Keratinocyte (primary cell): ENCODE data around the gene SPTBN4. TPM values are rescaled to one million over a fixed set of nuclear protein-coding genes. Genes with fewer than 3 reads are reported as not detected.
"Not testable (repeated sequence)": the region's sequence is repeated elsewhere in the genome, so short reads cannot be mapped to it uniquely, and the experiment has no call there.

ENCODE experiments used
- DNase-seq: peaks from one replicate; pipeline ENCODE4 v3.0.0-alpha.2; 2011; ENCODE audit warnings: low read depth, missing footprints, low spot score
- FAIRE-seq: peaks from 2 replicates; lab custom pipeline; 2011; peaks lifted over from hg19 to GRCh38; lab: Jason Lieb, UNC
- H2AFZ ChIP-seq: 2 replicates; pipeline ENCODE4 v1.6.0; 2012; ENCODE audit warnings: low read length, control low read depth, inconsistent platforms; ENCODE audit not compliant: control insufficient read depth
- H3K27ac ChIP-seq: 2 replicates; pipeline ENCODE4 v1.5.1; 2011; ENCODE audit warnings: low read length; ENCODE audit not compliant: control insufficient read depth, insufficient read depth
- H3K27me3 ChIP-seq: 3 replicates; pipeline ENCODE4 v1.6.0; 2011; ENCODE audit warnings: low read length; ENCODE audit not compliant: control insufficient read depth, insufficient read depth; ENCODE audit errors: extremely low read depth
- H3K36me3 ChIP-seq, 2 experiments: 2 replicates in 1 of 2; 3 replicates in 1 of 2; pipeline ENCODE4 v1.5.1; 2011; ENCODE audit warnings: low read length in 2 of 2, mild to moderate bottlenecking in 1 of 2; ENCODE audit not compliant: control insufficient read depth in 2 of 2, insufficient read depth in 2 of 2; ENCODE audit errors: extremely low read depth in 1 of 2
- H3K4me1 ChIP-seq: 3 replicates; pipeline ENCODE4 v1.5.1; 2011; ENCODE audit warnings: low read length; ENCODE audit not compliant: control insufficient read depth, insufficient read depth; ENCODE audit errors: extremely low read depth
- H3K4me2 ChIP-seq: 3 replicates; pipeline ENCODE4 v1.6.0; 2011; ENCODE audit warnings: low read depth, low read length; ENCODE audit not compliant: control insufficient read depth, insufficient read depth; ENCODE audit errors: extremely low read depth
- H3K4me3 ChIP-seq, 3 experiments: fragments of 200-600 bp in 1 of 3; sonication (generic) in 1 of 3; 2 replicates in 2 of 3; 3 replicates in 1 of 3; pipeline ENCODE4 v1.5.1; 2011 to 2016; ENCODE audit warnings: low read length in 3 of 3, mild to moderate bottlenecking in 3 of 3, control low read depth in 2 of 3, inconsistent platforms in 1 of 3, low read depth in 1 of 3, mixed read lengths in 1 of 3, mixed run types in 1 of 3, moderate library complexity in 1 of 3; ENCODE audit not compliant: control insufficient read depth in 2 of 3, insufficient read depth in 2 of 3; ENCODE audit errors: extremely low read depth in 1 of 3
- H3K79me2 ChIP-seq: 2 replicates; pipeline ENCODE4 v1.6.0; 2012; ENCODE audit warnings: low read length; ENCODE audit not compliant: control insufficient read depth, insufficient read depth
- H3K9ac ChIP-seq: 3 replicates; pipeline ENCODE4 v1.6.0; 2011; ENCODE audit warnings: low read length; ENCODE audit not compliant: control insufficient read depth, insufficient read depth; ENCODE audit errors: extremely low read depth
- H3K9me1 ChIP-seq: 3 replicates; pipeline ENCODE4 v1.6.0; 2011; ENCODE audit warnings: low read length; ENCODE audit not compliant: control insufficient read depth, insufficient read depth; ENCODE audit errors: extremely low read depth
- H3K9me3 ChIP-seq: 2 replicates; pipeline ENCODE4 v1.5.1; 2012; ENCODE audit warnings: low read depth, low read length; ENCODE audit not compliant: control insufficient read depth
- H4K20me1 ChIP-seq: 3 replicates; pipeline ENCODE4 v1.6.0; 2011; ENCODE audit warnings: low read length; ENCODE audit not compliant: control insufficient read depth, insufficient read depth; ENCODE audit errors: extremely low read depth
- EZH2 ChIP-seq: IDR thresholded peaks from one replicate; pipeline ENCODE4 v1.6.1; 2012; ENCODE audit warnings: inconsistent platforms, mild to moderate bottlenecking, low read length, moderate library complexity
- dilution Hi-C: fragments of 300-500 bp; cut with MboI; formaldehyde crosslinking; loops from one replicate; pipeline ENCODE4 v1.7.0; 2020; ENCODE audit warnings: low sequenced_read_pairs; ENCODE audit not compliant: extremely low pct_ligation_motif_present
- polyA plus RNA-seq, 5 experiments: library from polyadenylated mRNA; depleted of rRNA in 3 of 5; stranded (reverse) in 3 of 5; stranded (forward) in 1 of 5; unstranded in 1 of 5; fragments of >200 nt; gene quantifications; 1 replicate in 1 of 5; 2 replicates in 3 of 5; 3 replicates in 1 of 5; pipeline versions ENCODE4 v1.2.1 to v1.2.3, GENCODE V29; 2011 to 2012; ENCODE audit warnings: missing spikeins in 2 of 5, low read depth in 1 of 5, low replicate concordance in 1 of 5
- TF ChIP-seq, protein P1 (sequence below), 3 experiments: IDR thresholded peaks in 1 of 3; conservative IDR thresholded peaks in 1 of 3; optimal IDR thresholded peaks in 1 of 3; 2 replicates in 2 of 3; 3 replicates in 1 of 3; pipeline versions ENCODE3 to v1.5.1; 2011; ENCODE audit warnings: low read length in 3 of 3, mild to moderate bottlenecking in 3 of 3, moderate library complexity in 2 of 3, control low read depth in 1 of 3, inconsistent platforms in 1 of 3; ENCODE audit not compliant: insufficient read depth in 2 of 3; ENCODE audit errors: extremely low read depth in 1 of 3

The SPTBN4 gene
- polyA plus RNA-seq, 1 donor (not counting 4 experiments of a cell fraction or from before 2014, with no cell fraction given), result 0.17 TPM

DNA sequence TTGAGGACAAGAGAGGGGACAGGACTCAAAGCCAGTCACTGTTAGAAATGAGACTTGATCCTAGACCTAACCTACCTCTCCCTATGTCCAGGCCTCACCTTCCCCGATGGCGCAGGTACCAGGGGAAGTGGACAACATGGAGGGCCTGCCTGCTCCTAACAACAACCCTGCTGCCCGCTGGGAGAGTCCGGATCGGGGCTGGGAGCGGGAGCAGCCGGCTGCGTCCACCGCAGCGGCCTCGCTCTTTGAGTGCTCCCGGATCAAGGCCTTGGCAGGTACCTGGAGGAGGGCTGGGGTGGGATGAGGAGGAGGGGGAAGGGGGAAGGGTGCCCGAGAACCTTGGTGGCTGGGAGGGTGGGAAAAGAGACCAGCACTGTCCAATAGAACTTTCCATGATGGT lies 5.7 kb downstream of the SPTBN4 start:
- no peaks in the 10 kb centered on the region for H3K9me1 ChIP-seq
- DNase-seq (no peak), FAIRE-seq (no peak)
- H3K4me2 ChIP-seq, result no peak overlapping the region
- no peaks in the 10 kb centered on the region for H3K36me3 ChIP-seq
- H3K9ac ChIP-seq, result no peak overlapping the region
- no peaks in the 10 kb centered on the region for H3K9me3 ChIP-seq
- TF ChIP-seq, protein P1, sequence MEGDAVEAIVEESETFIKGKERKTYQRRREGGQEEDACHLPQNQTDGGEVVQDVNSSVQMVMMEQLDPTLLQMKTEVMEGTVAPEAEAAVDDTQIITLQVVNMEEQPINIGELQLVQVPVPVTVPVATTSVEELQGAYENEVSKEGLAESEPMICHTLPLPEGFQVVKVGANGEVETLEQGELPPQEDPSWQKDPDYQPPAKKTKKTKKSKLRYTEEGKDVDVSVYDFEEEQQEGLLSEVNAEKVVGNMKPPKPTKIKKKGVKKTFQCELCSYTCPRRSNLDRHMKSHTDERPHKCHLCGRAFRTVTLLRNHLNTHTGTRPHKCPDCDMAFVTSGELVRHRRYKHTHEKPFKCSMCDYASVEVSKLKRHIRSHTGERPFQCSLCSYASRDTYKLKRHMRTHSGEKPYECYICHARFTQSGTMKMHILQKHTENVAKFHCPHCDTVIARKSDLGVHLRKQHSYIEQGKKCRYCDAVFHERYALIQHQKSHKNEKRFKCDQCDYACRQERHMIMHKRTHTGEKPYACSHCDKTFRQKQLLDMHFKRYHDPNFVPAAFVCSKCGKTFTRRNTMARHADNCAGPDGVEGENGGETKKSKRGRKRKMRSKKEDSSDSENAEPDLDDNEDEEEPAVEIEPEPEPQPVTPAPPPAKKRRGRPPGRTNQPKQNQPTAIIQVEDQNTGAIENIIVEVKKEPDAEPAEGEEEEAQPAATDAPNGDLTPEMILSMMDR (optimal IDR thresholded peaks at IDR 0.05 in 1 of 3, IDR thresholded peaks at IDR 0.05 in 1 of 3, conservative IDR thresholded peaks at IDR 0.05 in 1 of 3; ENCODE audit: extremely low read depth in 1 of 3, insufficient read depth in 2 of 3, low read length in 3 of 3), result no peak
- no peak for TF ChIP-seq EZH2
- dilution Hi-C loops, result no loop called here
- H3K27me3 ChIP-seq, result no peaks in the 10 kb centered on the region
- H2AFZ ChIP-seq, result no peak overlapping the region
- no peak overlapping the region for H3K4me3 ChIP-seq
- no peaks in the 10 kb centered on the region for H4K20me1 ChIP-seq
- H3K4me1 ChIP-seq, result no peaks in the 10 kb centered on the region
- no peak overlapping the region for H3K27ac ChIP-seq
- no peaks in the 10 kb centered on the region for H3K79me2 ChIP-seq

DNA sequence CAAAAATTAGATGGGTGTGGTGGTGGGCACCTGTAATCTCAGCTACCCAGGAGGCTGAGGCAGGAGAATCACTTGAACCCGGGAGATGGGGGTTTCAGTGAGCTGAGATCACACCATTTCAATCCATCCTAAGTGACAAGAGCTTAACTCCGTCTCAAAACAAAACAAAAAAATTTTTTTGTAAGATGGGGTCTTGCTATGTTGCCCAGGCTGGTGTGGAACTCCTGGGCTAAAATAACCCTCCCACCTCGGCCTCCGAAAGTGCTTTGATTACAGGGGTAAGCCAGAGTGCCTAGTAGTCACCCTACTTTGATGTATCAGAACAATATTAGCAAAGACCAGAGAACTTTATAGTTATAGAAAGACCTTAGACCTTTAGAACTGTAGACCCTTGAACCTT lies 7.9 kb downstream of the SPTBN4 start:
- Histone ChIP-seq H3K4me3 (no peak overlapping the region), H3K9me1 (no peaks in the 10 kb centered on the region), H3K27ac (no peak overlapping the region), H3K36me3 (no peaks in the 10 kb centered on the region), H3K9ac (no peak overlapping the region), H3K27me3 (no peaks in the 10 kb centered on the region), H3K4me1 (no peaks in the 10 kb centered on the region), H4K20me1 (no peaks in the 10 kb centered on the region), H2AFZ (no peak overlapping the region), H3K9me3 (no peaks in the 10 kb centered on the region), H3K79me2 (no peaks in the 10 kb centered on the region), H3K4me2 (no peak overlapping the region)
- dilution Hi-C loops, result no loop called here
- TF ChIP-seq, protein P1 (optimal IDR thresholded peaks at IDR 0.05 in 1 of 3, IDR thresholded peaks at IDR 0.05 in 1 of 3, conservative IDR thresholded peaks at IDR 0.05 in 1 of 3; ENCODE audit: extremely low read depth in 1 of 3, insufficient read depth in 2 of 3, low read length in 3 of 3), result no peak
- no peak for TF ChIP-seq EZH2
- DNase-seq (no peak), FAIRE-seq (no peak)

DNA sequence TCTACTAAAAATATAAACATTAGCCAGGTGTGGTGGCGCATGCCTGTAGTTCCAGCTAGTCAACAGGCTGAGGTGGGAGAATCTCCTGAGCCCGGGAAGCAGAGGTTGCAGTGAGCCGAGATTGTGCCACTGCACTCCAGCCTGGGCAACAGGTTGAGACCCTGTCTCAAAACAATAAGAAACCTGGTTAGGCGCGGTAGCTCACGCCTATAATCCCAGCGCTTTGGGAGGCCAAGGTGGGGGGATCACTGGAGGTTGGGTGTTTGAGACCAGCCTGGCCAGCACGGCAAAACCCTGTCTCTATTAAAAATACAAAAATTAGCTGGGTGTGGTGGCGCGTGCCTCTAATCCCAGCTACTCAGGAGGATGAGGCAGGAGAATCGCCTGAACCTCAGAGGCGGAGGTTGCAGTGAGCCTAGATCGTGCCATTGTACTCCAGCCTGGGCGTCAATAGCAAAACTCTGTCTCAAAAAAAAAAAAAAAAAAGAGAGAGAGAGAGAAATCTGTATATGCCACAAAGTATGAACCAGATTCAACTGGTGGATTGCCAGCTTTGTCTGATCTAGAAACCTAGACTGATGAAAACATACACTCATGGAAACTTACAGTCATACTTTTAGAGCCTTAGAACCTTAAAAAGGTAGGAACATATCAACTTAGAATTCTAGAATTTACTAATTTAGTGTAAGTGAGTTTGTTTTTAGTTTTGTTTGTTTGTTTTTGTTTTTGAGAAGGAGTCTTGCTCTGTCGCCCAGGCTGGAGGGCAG lies 9.3 kb downstream of the SPTBN4 start:
- H3K9ac ChIP-seq, dilution Hi-C loops: not testable (repeated sequence)

More for the DNA sequence above, 9.3 kb downstream of the SPTBN4 start:
- H3K27ac ChIP-seq, H3K36me3 ChIP-seq, H3K4me1 ChIP-seq, H4K20me1 ChIP-seq, H3K4me3 ChIP-seq, H3K9me1 ChIP-seq, H3K79me2 ChIP-seq, H3K27me3 ChIP-seq, FAIRE-seq, DNase-seq, H3K9me3 ChIP-seq, H3K4me2 ChIP-seq, H2AFZ ChIP-seq: not testable (repeated sequence)
